ENCODE measurements around the gene VCAN. TPM values are rescaled to one million over a fixed set of nuclear protein-coding genes. Genes with fewer than 3 reads are reported as not detected.

The VCAN gene
- total and polyA plus RNA-seq, 11 donors, result 4.8 to 121 (median 26.4) TPM

GRCh38 chr5:83590966-83591365 lies 119.4 kb downstream of the VCAN start:
- Histone ChIP-seq H3K4me3 (no peak overlapping the region), H3K27ac (no peak overlapping the region), H3K4me1 (peaks cover 0 to 5% (median 0%) of the 10 kb centered on the region in 12 donors), H3K36me3 (no peaks in the 10 kb centered on the region), H3K27me3 (no peaks in the 10 kb centered on the region), H3K9me3 (no peaks in the 10 kb centered on the region)
- intact Hi-C loops (cut with DNase I), result no loop called here
- TF ChIP-seq POLR2A (IDR thresholded peaks at IDR 0.05), result no peak
- TF ChIP-seq CTCF (IDR thresholded peaks at IDR 0.05), result no peak
- ATAC-seq (no peak), DNase-seq (no peak)
- 80 to 86% (median 84%) methylated on average over 4 of the region's 4 CpGs for WGBS, 4 donors

GRCh38 chr5:83595217-83595616 lies 123.7 kb downstream of the VCAN start:
- H3K9me3 ChIP-seq, result no peaks in the 10 kb centered on the region
- no peaks in the 10 kb centered on the region for H3K4me1 ChIP-seq
- no peaks in the 10 kb centered on the region for H3K27me3 ChIP-seq
- WGBS, 4 donors, result 96 to 99% (median 96%) methylated on average over 3 of the region's 3 CpGs
- intact Hi-C loops (cut with DNase I), result no loop called here
- no peak overlapping the region for H3K4me3 ChIP-seq
- no peak for DNase-seq
- H3K27ac ChIP-seq, result no peak overlapping the region
- H3K36me3 ChIP-seq, result no peaks in the 10 kb centered on the region
- ATAC-seq, result no peak
- TF ChIP-seq CTCF (IDR thresholded peaks at IDR 0.05) (no peak), POLR2A (IDR thresholded peaks at IDR 0.05) (no peak)

GRCh38 chr5:83608122-83608521 lies 136.6 kb downstream of the VCAN start:
- no peaks in the 10 kb centered on the region for H3K4me1 ChIP-seq
- no peaks in the 10 kb centered on the region for H3K27me3 ChIP-seq
- ATAC-seq, result peak in 2 of 4 donors; percentile 51 to 58
- TF ChIP-seq POLR2A (IDR thresholded peaks at IDR 0.05), result no peak
- peak in 7 of 12 donors; percentile 23 to 57 (median 44) for TF ChIP-seq CTCF (IDR thresholded peaks at IDR 0.05)
- H3K9me3 ChIP-seq, result peaks cover 0 to under 1% (median 0%) of the 10 kb centered on the region in 12 donors
- 4 to 9% (median 6%) methylated on average over 3 of the region's 3 CpGs for WGBS, 4 donors
- no peak overlapping the region for H3K4me3 ChIP-seq
- no peaks in the 10 kb centered on the region for H3K36me3 ChIP-seq
- intact Hi-C loops (cut with DNase I), result no loop called here
- peak in 2 of 5 donors; percentile 8 to 20 for DNase-seq
- H3K27ac ChIP-seq, result no peak overlapping the region

- no peak for ATAC-seq
Measured at GRCh38 chr5:83614841-83615240, 143.3 kb downstream of the VCAN start.

More at GRCh38 chr5:83614841-83615240, 143.3 kb downstream of the VCAN start:
- DNase-seq, result no peak
- TF ChIP-seq POLR2A (IDR thresholded peaks at IDR 0.05), result no peak
- no peak for TF ChIP-seq CTCF (IDR thresholded peaks at IDR 0.05)
- intact Hi-C loops (cut with DNase I), result no loop called here
- H3K4me3 ChIP-seq, result no peak overlapping the region
- H3K9me3 ChIP-seq, result peaks cover 0 to 24% (median 9%) of the 10 kb centered on the region in 12 donors
- no peaks in the 10 kb centered on the region for H3K36me3 ChIP-seq
- H3K27me3 ChIP-seq, result no peaks in the 10 kb centered on the region
- H3K4me1 ChIP-seq, result no peaks in the 10 kb centered on the region
- no peak overlapping the region for H3K27ac ChIP-seq

Measured in heart left ventricle (tissue), 16 donors.